Natural killer cell (primary cell): ENCODE measurements around the gene LRCH1. TPM values are rescaled to one million over a fixed set of nuclear protein-coding genes. Genes with fewer than 3 reads are reported as not detected.

Source experiments
- ATAC-seq, 3 donors: fragments of 150-1000 bp in 2 of 3; fragments of 200-7000 bp in 1 of 3; cut with Tn5 transposase; 1 replicate in 1 of 3; 2 replicates in 2 of 3; pipeline ENCODE4 v1.10.0; 2021; ENCODE audit warnings: mild to moderate bottlenecking in 2 of 3, moderate library complexity in 2 of 3
- DNase-seq, 2 donors: peaks; one replicate each; pipeline versions ENCODE4 v3.0.0 to v3.0.0-alpha.2; 2013 to 2021; ENCODE audit warnings: mixed read lengths in 1 of 2
- H3K27ac ChIP-seq: one replicate; pipeline ENCODE4 v1.5.1; 2013; ENCODE audit warnings: mild to moderate bottlenecking, low read length
- H3K27me3 ChIP-seq: one replicate; pipeline ENCODE4 v1.6.1; 2013; ENCODE audit warnings: low read length; ENCODE audit not compliant: control insufficient read depth, insufficient read depth
- H3K36me3 ChIP-seq: one replicate; pipeline ENCODE4 v1.6.1; 2013; ENCODE audit warnings: low read length; ENCODE audit not compliant: control insufficient read depth, insufficient read depth
- H3K4me1 ChIP-seq: one replicate; pipeline ENCODE4 v1.6.1; 2013; ENCODE audit warnings: low read length; ENCODE audit not compliant: control insufficient read depth, insufficient read depth
- H3K4me3 ChIP-seq: one replicate; pipeline ENCODE4 v1.5.1; 2013; ENCODE audit warnings: low read length
- H3K9me3 ChIP-seq: one replicate; pipeline ENCODE4 v1.6.1; 2013; ENCODE audit warnings: low read length; ENCODE audit not compliant: control insufficient read depth, insufficient read depth
- H3K27ac Mint-ChIP-seq, 2 donors: one replicate each; pipeline ENCODE4 v1.8.0; 2022; ENCODE audit warnings: mild to moderate bottlenecking in 2 of 2, mixed read lengths in 2 of 2, moderate library complexity in 1 of 2
- H3K27me3 Mint-ChIP-seq, 2 donors: one replicate each; pipeline ENCODE4 v1.8.0; 2022; ENCODE audit warnings: low read depth in 2 of 2, mixed read lengths in 2 of 2
- H3K36me3 Mint-ChIP-seq: one replicate; pipeline ENCODE4 v1.8.0; 2022; ENCODE audit warnings: mixed read lengths
- H3K4me1 Mint-ChIP-seq, 2 donors: one replicate each; pipeline ENCODE4 v1.8.0; 2022; ENCODE audit warnings: mixed read lengths in 2 of 2
- H3K4me3 Mint-ChIP-seq: one replicate; pipeline ENCODE4 v1.8.0; 2022; ENCODE audit warnings: mild to moderate bottlenecking, moderate library complexity, mixed read lengths
- H3K9me3 Mint-ChIP-seq, 2 donors: one replicate each; pipeline ENCODE4 v1.8.0; 2022; ENCODE audit warnings: mixed read lengths in 2 of 2
- WGBS: methylation state at CpG from one replicate; pipeline ENCODE4 v1.1.7; 2013; ENCODE audit warnings: missing lambda C conversion rate; ENCODE audit not compliant: insufficient coverage; 5-methylcytosine and 5-hydroxymethylcytosine counted together
- intact Hi-C: fragments of 100-400 bp; cut with micrococcal nuclease; formaldehyde crosslinking; loops from one replicate; pipeline ENCODE4 v1.14.2; 2022
- total RNA-seq, 4 donors: library from RNA; stranded (reverse); fragments of 120-200 nt in 1 of 4; gene quantifications; one replicate each; pipeline versions ENCODE4 v1.2.3 to v1.2.4, GENCODE V29; 2013 to 2022
- TF ChIP-seq, protein P1 (sequence below): fragments of 200-600 bp; IDR thresholded peaks from one replicate; pipeline ENCODE4 v1.8.0; 2022; ENCODE audit warnings: antibody characterized with exemption

Gene LRCH1
- total RNA-seq, 3 donors from 2014 or later (not counting 1 experiment from before 2014, with no cell fraction given), result 23.7 to 32.2 (median 29.6) TPM

- no peaks in the 10 kb centered on the region for H3K9me3 Mint-ChIP-seq
- Histone ChIP-seq H3K4me1 (no peaks in the 10 kb centered on the region), H3K4me3 (no peak overlapping the region), H3K36me3 (peaks cover 14% of the 10 kb centered on the region), H3K27me3 (no peaks in the 10 kb centered on the region), H3K27ac (no peak overlapping the region), H3K9me3 (no peaks in the 10 kb centered on the region)
- H3K27ac Mint-ChIP-seq, result no peak overlapping the region
- DNase-seq (no peak), ATAC-seq (no peak)
- TF ChIP-seq, protein P1, sequence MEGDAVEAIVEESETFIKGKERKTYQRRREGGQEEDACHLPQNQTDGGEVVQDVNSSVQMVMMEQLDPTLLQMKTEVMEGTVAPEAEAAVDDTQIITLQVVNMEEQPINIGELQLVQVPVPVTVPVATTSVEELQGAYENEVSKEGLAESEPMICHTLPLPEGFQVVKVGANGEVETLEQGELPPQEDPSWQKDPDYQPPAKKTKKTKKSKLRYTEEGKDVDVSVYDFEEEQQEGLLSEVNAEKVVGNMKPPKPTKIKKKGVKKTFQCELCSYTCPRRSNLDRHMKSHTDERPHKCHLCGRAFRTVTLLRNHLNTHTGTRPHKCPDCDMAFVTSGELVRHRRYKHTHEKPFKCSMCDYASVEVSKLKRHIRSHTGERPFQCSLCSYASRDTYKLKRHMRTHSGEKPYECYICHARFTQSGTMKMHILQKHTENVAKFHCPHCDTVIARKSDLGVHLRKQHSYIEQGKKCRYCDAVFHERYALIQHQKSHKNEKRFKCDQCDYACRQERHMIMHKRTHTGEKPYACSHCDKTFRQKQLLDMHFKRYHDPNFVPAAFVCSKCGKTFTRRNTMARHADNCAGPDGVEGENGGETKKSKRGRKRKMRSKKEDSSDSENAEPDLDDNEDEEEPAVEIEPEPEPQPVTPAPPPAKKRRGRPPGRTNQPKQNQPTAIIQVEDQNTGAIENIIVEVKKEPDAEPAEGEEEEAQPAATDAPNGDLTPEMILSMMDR, result no peak
- no peaks in the 10 kb centered on the region for H3K36me3 Mint-ChIP-seq
- intact Hi-C loops, result no loop called here
- H3K27me3 Mint-ChIP-seq, result no peaks in the 10 kb centered on the region
- H3K4me3 Mint-ChIP-seq, result no peak overlapping the region
- H3K4me1 Mint-ChIP-seq, result no peaks in the 10 kb centered on the region
- WGBS, result 98% methylated on average over 4 of the region's 4 CpGs
These were observed 186.6 kb downstream of the LRCH1 start for GRCh38 chr13:46739447-46740098.

DNA sequence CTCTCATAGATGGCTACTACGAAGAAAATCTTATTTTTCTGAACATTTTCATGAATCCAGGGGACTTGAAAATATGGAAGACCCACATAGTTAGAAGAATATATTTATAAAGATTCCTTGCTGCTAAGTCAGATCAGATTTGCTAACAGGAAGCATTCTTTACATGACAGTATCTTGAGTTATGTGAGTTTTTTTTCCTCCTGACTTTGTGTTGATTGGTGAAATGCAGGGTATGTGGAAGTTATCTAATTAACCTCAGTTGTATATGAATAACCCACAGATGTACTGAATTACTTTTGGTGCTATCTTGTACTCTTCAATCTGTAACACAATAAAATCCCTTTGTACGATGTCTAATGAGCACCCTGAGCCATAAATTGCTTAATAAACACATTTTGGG lies 190.2 kb downstream of the LRCH1 start:
- no peak overlapping the region for H3K4me3 Mint-ChIP-seq
- peaks cover 14% of the 10 kb centered on the region for H3K36me3 Mint-ChIP-seq
- no peaks in the 10 kb centered on the region for H3K9me3 Mint-ChIP-seq
- H3K27me3 ChIP-seq, result no peaks in the 10 kb centered on the region
- no peaks in the 10 kb centered on the region for H3K4me1 ChIP-seq
- no peak overlapping the region for H3K27ac ChIP-seq
- WGBS, result 95% methylated on average over 1 of the region's 2 CpGs
- no peak overlapping the region for H3K4me3 ChIP-seq
- DNase-seq (no peak), ATAC-seq (no peak)
- intact Hi-C loops, result no loop called here
- peaks cover 4 to 5% of the 10 kb centered on the region in 2 donors for H3K27me3 Mint-ChIP-seq
- TF ChIP-seq, protein P1, result no peak
- H3K4me1 Mint-ChIP-seq, result no peaks in the 10 kb centered on the region
- no peak overlapping the region for H3K27ac Mint-ChIP-seq
- H3K36me3 ChIP-seq, result peaks cover 6% of the 10 kb centered on the region
- no peaks in the 10 kb centered on the region for H3K9me3 ChIP-seq

GRCh38 chr13:46745062-46745461 lies 192.1 kb downstream of the LRCH1 start:
- Histone ChIP-seq H3K27me3 (no peaks in the 10 kb centered on the region), H3K4me3 (no peak overlapping the region), H3K36me3 (peaks cover 6% of the 10 kb centered on the region), H3K4me1 (no peaks in the 10 kb centered on the region), H3K27ac (no peak overlapping the region), H3K9me3 (no peaks in the 10 kb centered on the region)
- intact Hi-C loops, result no loop called here
- DNase-seq (no peak), ATAC-seq (no peak)
- 97% methylated on average over 4 of the region's 4 CpGs for WGBS
- Mint-ChIP-seq H3K4me3 (no peak overlapping the region), H3K27me3 (peaks cover 4 to 7% of the 10 kb centered on the region in 2 donors), H3K4me1 (peaks cover 6% of the 10 kb centered on the region in 2 donors), H3K27ac (no peak overlapping the region), H3K9me3 (no peaks in the 10 kb centered on the region), H3K36me3 (peaks cover 14% of the 10 kb centered on the region)
- TF ChIP-seq, protein P1, result no peak

DNA sequence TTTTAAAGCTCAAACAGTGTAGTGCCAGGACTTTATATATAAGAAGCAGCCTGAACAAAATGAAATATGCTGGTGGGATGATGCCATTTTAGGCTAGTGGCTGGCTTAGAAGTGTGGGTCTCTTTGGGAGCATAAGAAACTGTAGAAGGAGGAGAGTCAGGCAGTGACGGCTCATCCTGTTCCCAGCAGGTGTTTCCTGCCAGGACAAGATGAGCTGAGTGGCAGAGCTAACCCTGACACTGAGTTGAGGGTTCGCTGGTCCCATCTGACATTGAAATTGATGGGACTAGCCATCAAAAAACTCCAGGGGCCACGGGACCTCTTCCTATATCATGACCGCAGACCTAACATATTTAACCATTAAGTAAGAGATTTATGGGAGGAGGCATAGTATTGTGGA lies 192.7 kb downstream of the LRCH1 start:
- no peak overlapping the region for H3K27ac Mint-ChIP-seq
- Histone ChIP-seq H3K27me3 (no peaks in the 10 kb centered on the region), H3K4me3 (no peak overlapping the region), H3K27ac (no peak overlapping the region), H3K4me1 (peaks cover 4% of the 10 kb centered on the region), H3K36me3 (peaks cover 8% of the 10 kb centered on the region), H3K9me3 (no peaks in the 10 kb centered on the region)
- peaks cover 8 to 12% of the 10 kb centered on the region in 2 donors for H3K4me1 Mint-ChIP-seq
- TF ChIP-seq, protein P1, result no peak
- H3K36me3 Mint-ChIP-seq, result peaks cover 14% of the 10 kb centered on the region
- no peak overlapping the region for H3K4me3 Mint-ChIP-seq
- no peak for ATAC-seq
- WGBS, result 44% methylated on average over 2 of the region's 4 CpGs
- no peak for DNase-seq
- intact Hi-C loops, result no loop called here
- peaks cover 4 to 7% of the 10 kb centered on the region in 2 donors for H3K27me3 Mint-ChIP-seq
- H3K9me3 Mint-ChIP-seq, result no peaks in the 10 kb centered on the region
